GM12878 (cell line): Measurements from ENCODE around the gene AARSD1. TPM values are rescaled to one million over a fixed set of nuclear protein-coding genes. Genes with fewer than 3 reads are reported as not detected.

ENCODE experiments used
- ATAC-seq: fragments of 200-7000 bp; cut with Tn5 transposase; 3 replicates; pipeline ENCODE4 v1.9.1; 2020; ENCODE audit warnings: mild to moderate bottlenecking, moderate library complexity
- BruUV-seq: library from RNA; stranded (reverse); fragments of 400-500 nt; replicated peaks from 2 replicates; lab custom pipeline; 2021; lab: Mats Ljungman, UMichigan
- CTCF ChIA-PET: fragments of 300-600 bp; sonication (Branson Sonifier 250); formaldehyde crosslinking; extraction: SDS; loops from one replicate; lab custom pipeline; 2021; ENCODE audit warnings: inconsistent platforms; lab: Yijun Ruan, JAX
- POLR2A ChIA-PET: fragments of 350-600 bp; formaldehyde crosslinking; extraction: SDS; loops from one replicate; lab custom pipeline; 2021; ENCODE audit warnings: inconsistent platforms; lab: Charles Lee
- RAD21 ChIA-PET: fragments of 300-600 bp; sonication (Branson Sonifier 250); formaldehyde crosslinking; loops from one replicate; lab custom pipeline; 2023; ENCODE audit warnings: antibody characterized with exemption; ENCODE audit not compliant: unreplicated experiment; lab: Charles Lee
- SMC1A ChIA-PET: fragments of 300-600 bp; sonication (Branson Sonifier 250); formaldehyde crosslinking; loops from one replicate; lab custom pipeline; 2023; ENCODE audit not compliant: unreplicated experiment, uncharacterized antibody; lab: Charles Lee
- DNase-seq: peaks from one replicate; pipeline ENCODE4 v3.0.0-alpha.2; 2011; ENCODE audit warnings: low read depth, low spot score
- FAIRE-seq: peaks from 3 replicates; lab custom pipeline; 2011; peaks lifted over from hg19 to GRCh38; lab: Jason Lieb, UNC
- H2AFZ ChIP-seq: 2 replicates; pipeline ENCODE4 v1.6.0; 2011; ENCODE audit warnings: low read depth, low read length, control low read depth; ENCODE audit not compliant: control insufficient read depth
- H3K27ac ChIP-seq: 2 replicates; pipeline ENCODE4 v1.5.1; 2011; ENCODE audit warnings: control low read depth; ENCODE audit not compliant: control insufficient read depth, insufficient read depth
- H3K27me3 ChIP-seq, 2 experiments: replicated peaks in 1 of 2; 2 replicates each; pipeline versions ENCODE4 v1.6.0 to v1.6.1; 2011; ENCODE audit warnings: low read length in 1 of 2; ENCODE audit not compliant: control insufficient read depth in 2 of 2, insufficient read depth in 2 of 2
- H3K36me3 ChIP-seq, 2 experiments: 2 replicates each; pipeline ENCODE4 v1.5.1; 2011; ENCODE audit warnings: low read length in 1 of 2; ENCODE audit not compliant: control insufficient read depth in 2 of 2, insufficient read depth in 2 of 2
- H3K4me1 ChIP-seq: 2 replicates; pipeline ENCODE4 v1.6.1; 2011; ENCODE audit warnings: mild to moderate bottlenecking, low read length, moderate library complexity, mixed read lengths; ENCODE audit not compliant: control insufficient read depth, insufficient read depth
- H3K4me2 ChIP-seq: 2 replicates; pipeline ENCODE4 v1.6.0; 2011; ENCODE audit warnings: control low read depth; ENCODE audit not compliant: control insufficient read depth, insufficient read depth
- H3K4me3 ChIP-seq: fragments of 200-600 bp; sonication (generic); 2 replicates; pipeline ENCODE4 v1.5.1; 2016
- H3K79me2 ChIP-seq: 2 replicates; pipeline ENCODE4 v1.6.0; 2011; ENCODE audit warnings: low read length; ENCODE audit not compliant: control insufficient read depth, insufficient read depth
- H3K9ac ChIP-seq: 2 replicates; pipeline ENCODE4 v1.8.0; 2011; ENCODE audit warnings: low read length, control low read depth, mixed read lengths; ENCODE audit not compliant: control insufficient read depth, insufficient read depth
- H3K9me3 ChIP-seq: replicated peaks from 3 replicates; pipeline ENCODE4 v1.5.1; 2011; ENCODE audit warnings: mild to moderate bottlenecking, low read length; ENCODE audit not compliant: control insufficient read depth, insufficient read depth
- H4K20me1 ChIP-seq: 2 replicates; pipeline ENCODE4 v1.6.0; 2011; ENCODE audit not compliant: control insufficient read depth, insufficient read depth
- ATF2 ChIP-seq: IDR thresholded peaks from 2 replicates; pipeline ENCODE4 v1.6.1; 2012; ENCODE audit warnings: low read length, inconsistent platforms
- BMI1 ChIP-seq: fragments of 450-650 bp; IDR thresholded peaks from 2 replicates; pipeline ENCODE4 v1.6.1; 2016; ENCODE audit warnings: mild to moderate bottlenecking, moderate library complexity, borderline replicate concordance
- CHD4 ChIP-seq: fragments of 200-600 bp; sonication (generic); IDR thresholded peaks from 2 replicates; pipeline ENCODE4 v1.6.1; 2016; ENCODE audit warnings: mild to moderate bottlenecking
- CREB1 ChIP-seq: IDR thresholded peaks from 2 replicates; pipeline ENCODE4 v1.6.1; 2012; ENCODE audit warnings: low read depth, mild to moderate bottlenecking, inconsistent platforms
- GATAD2B ChIP-seq: fragments of 450-650 bp; conservative IDR thresholded peaks from 2 replicates; pipeline ENCODE4 v1.6.1; 2017; ENCODE audit warnings: low read depth, mild to moderate bottlenecking, moderate library complexity
- LARP7 ChIP-seq: fragments of 450-650 bp; IDR thresholded peaks from 2 replicates; pipeline ENCODE4 v1.6.1; 2017; ENCODE audit warnings: mild to moderate bottlenecking
- MXI1 ChIP-seq: fragments of 150-350 bp; IDR thresholded peaks from 2 replicates; pipeline ENCODE4 v1.6.1; 2011; ENCODE audit warnings: low read depth, mild to moderate bottlenecking, inconsistent platforms, low read length, improper control_type of control experiment
- NR2F1 ChIP-seq: fragments of 450-650 bp; conservative IDR thresholded peaks from 2 replicates; pipeline ENCODE4 v1.6.1; 2017; ENCODE audit warnings: mild to moderate bottlenecking
- PBX3 ChIP-seq: IDR thresholded peaks from 2 replicates; pipeline ENCODE4 v1.6.1; 2011; ENCODE audit warnings: mild to moderate bottlenecking, low read depth, low read length, moderate library complexity; ENCODE audit not compliant: insufficient replicate concordance
- SIN3A ChIP-seq: IDR thresholded peaks from 2 replicates; pipeline ENCODE4 v1.6.1; 2012; ENCODE audit warnings: low read depth, low read length, improper control_type of control experiment
- SKIL ChIP-seq: fragments of 450-650 bp; IDR thresholded peaks from 2 replicates; pipeline ENCODE4 v1.6.1; 2017; ENCODE audit warnings: mild to moderate bottlenecking, low read depth, inconsistent platforms; ENCODE audit not compliant: poor library complexity, severe bottlenecking
- ZBTB11 ChIP-seq: fragments of 450-650 bp; formaldehyde crosslinking; IDR thresholded peaks from 2 replicates; pipeline ENCODE4 v1.5.0; 2022; ENCODE audit warnings: mild to moderate bottlenecking, missing genetic modification characterization
- ZBTB33 ChIP-seq: fragments of 450-650 bp; IDR thresholded peaks from 2 replicates; pipeline ENCODE4 v1.6.1; 2017; ENCODE audit warnings: mild to moderate bottlenecking
- WGBS: methylation state at CpG from one replicate; pipeline ENCODE4 v1.1.6; 2016; ENCODE audit warnings: low lambda C conversion rate; ENCODE audit not compliant: insufficient replicate concordance, insufficient coverage; ENCODE audit errors: missing lambda C conversion rate; 5-methylcytosine and 5-hydroxymethylcytosine counted together
- in situ Hi-C: fragments of 300-500 bp; cut with MboI; formaldehyde crosslinking; loops from 9 replicates; pipeline ENCODE4 v1.14.3; 2018; ENCODE audit warnings: mixed read lengths
- intact Hi-C: fragments of 100-400 bp; cut with micrococcal nuclease; formaldehyde crosslinking; loops from one replicate; pipeline ENCODE4 v1.14.2; 2022; ENCODE audit not compliant: unreplicated experiment
- polyA plus RNA-seq, 11 experiments: library from polyadenylated mRNA; depleted of rRNA in 4 of 11; unstranded in 6 of 11; stranded (reverse) in 5 of 11; fragments of >200 nt; fragmentation: Nextera tagmentation in 4 of 11; fragmentation: Illumina TruSeq in 1 of 11; extraction: Ambion mirVana in 4 of 11; extraction: Trizol in 1 of 11; gene quantifications; 1 replicate in 1 of 11; 2 replicates in 10 of 11; pipeline versions ENCODE4 v1.2.1 to v1.2.3, GENCODE V29; 2011 to 2016; ENCODE audit warnings: inconsistent platforms in 2 of 11, missing spikeins in 2 of 11, low read depth in 1 of 11
- total RNA-seq, 4 experiments: library from RNA; depleted of rRNA in 3 of 4; stranded (reverse); fragments of >200 nt in 3 of 4; fragmentation: Illumina TruSeq in 1 of 4; extraction: Trizol in 1 of 4; gene quantifications; 2 replicates each; pipeline versions ENCODE4 v1.2.1 to v1.2.3, GENCODE V29; 2013 to 2021

Gene AARSD1
- total and polyA plus RNA-seq, 10 of the 15 experiments (the other 5 are each of a cell fraction or from before 2014, with no cell fraction given): 32.2 to 86.2 (median 52.8) TPM

GRCh38 chr17:42929497-42929844 is 34.8 kb downstream of the AARSD1 start:
- Histone ChIP-seq H4K20me1 (no peaks in the 10 kb centered on the region), H3K4me3 (no peak overlapping the region), H3K9ac (no peak overlapping the region), H2AFZ (peak overlapping the region; percentile 91), H3K27ac (no peak overlapping the region; the same call in 1 of the 2 replicates), H3K79me2 (no peaks in the 10 kb centered on the region), H3K36me3 (no peaks in the 10 kb centered on the region), H3K4me1 (peaks cover 9% of the 10 kb centered on the region), H3K27me3 (no peaks in the 10 kb centered on the region), H3K4me2 (no peak overlapping the region), H3K9me3 (no peaks in the 10 kb centered on the region)
- intact Hi-C loops: no loop called here
- WGBS: 100% methylated on average over 1 of the region's 1 CpG
- DNase-seq (no peak), FAIRE-seq (no peak), ATAC-seq (no peak)
- RAD21 ChIA-PET: interaction anchor here (0.6 to 3.0 kb wide), 9 partner anchors 8 to 351 kb away, joined by 4 to 12 read pairs (median 5); partner anchors contain the start of genes AOC2, PSMC3IP and RPL27
- in situ Hi-C loops: no loop called here
- CTCF ChIA-PET: interaction anchor here (0.6 to 4.5 kb wide), 18 partner anchors 7 to 700 kb away, joined by 3 to 40 read pairs (median 4); partner anchors contain the start of gene RPL27
- SMC1A ChIA-PET: interaction anchor here (1.1 to 2.5 kb wide), 6 partner anchors 9 to 554 kb away, joined by 3 to 11 read pairs (median 5); partner anchors contain the start of genes DHX8 and RPL27
- no TSS peak for BruUV-seq
- POLR2A ChIA-PET: interaction anchor here (0.5 to 1.2 kb wide), 2 partner anchors 68 to 192 kb away, joined by 3 read pairs; partner anchors contain the start of gene RPL27
- TF ChIP-seq SIN3A (no peak), NR2F1 (no peak), LARP7 (no peak), CHD4 (no peak), CREB1 (no peak), PBX3 (no peak), BMI1 (no peak), ZBTB11 (CRISPR knock-in tag) (no peak), ATF2 (no peak), ZBTB33 (no peak), SKIL (no peak), GATAD2B (no peak), MXI1 (no peak)
